Mononuclear cell (primary cell): ENCODE data around the gene UGGT2. TPM values are rescaled to one million over a fixed set of nuclear protein-coding genes. Genes with fewer than 3 reads are reported as not detected.
"Not testable (repeated sequence)": the region's sequence is repeated elsewhere in the genome, so short reads cannot be mapped to it uniquely, and the experiment has no call there.

ENCODE experiments used
- H3K27me3 ChIP-seq: 2 replicates; pipeline ENCODE4 v1.6.0; 2011; ENCODE audit warnings: low read length, control low read depth; ENCODE audit not compliant: insufficient read depth
- H3K4me1 ChIP-seq: 2 replicates; pipeline ENCODE4 v1.5.1; 2011; ENCODE audit warnings: mild to moderate bottlenecking, low read length, control low read depth; ENCODE audit not compliant: insufficient read depth
- H3K4me3 ChIP-seq: 2 replicates; pipeline ENCODE4 v1.5.1; 2011; ENCODE audit warnings: mild to moderate bottlenecking, low read length, moderate library complexity
- H3K9me3 ChIP-seq: 2 replicates; pipeline ENCODE4 v1.5.1; 2011; ENCODE audit warnings: low read depth, mild to moderate bottlenecking, control low read depth, low read length
- total RNA-seq: library from RNA; depleted of rRNA; stranded (reverse); fragments of >200 nt; gene quantifications from one replicate; pipeline ENCODE4 v1.2.3, GENCODE V29; 2012

The UGGT2 gene
- total RNA-seq, 1 donor = 4.3 TPM

DNA sequence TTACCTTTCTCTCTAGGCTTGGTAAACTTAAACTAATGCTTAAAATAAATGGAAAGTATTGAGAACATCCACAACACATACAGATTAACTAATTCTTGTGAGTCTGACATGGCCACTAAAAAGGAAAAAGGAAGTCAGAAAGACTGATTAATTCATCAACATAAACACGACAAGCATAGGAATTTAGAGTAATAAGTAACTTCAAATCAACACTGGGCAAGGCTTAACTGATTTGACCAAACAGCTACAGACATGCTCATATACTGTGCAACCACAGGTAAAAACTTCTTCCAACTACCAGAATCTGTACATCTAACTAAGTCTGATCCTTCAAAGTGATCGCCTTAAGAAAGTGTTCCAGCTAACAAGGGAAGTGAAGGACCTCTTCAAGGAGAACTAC, 20.5 kb downstream of the UGGT2 start:
- no peaks in the 10 kb centered on the region for H3K9me3 ChIP-seq
- no peaks in the 10 kb centered on the region for H3K4me1 ChIP-seq
- H3K27me3 ChIP-seq = no peaks in the 10 kb centered on the region
- no peak overlapping the region for H3K4me3 ChIP-seq

GRCh38 chr13:96029002-96029401, 24.2 kb downstream of the UGGT2 start:
- Histone ChIP-seq H3K9me3 (no peaks in the 10 kb centered on the region), H3K4me3 (no peak overlapping the region), H3K27me3 (no peaks in the 10 kb centered on the region)

GRCh38 chr13:96027496-96027895, 25.7 kb downstream of the UGGT2 start:
- H3K9me3 ChIP-seq = no peaks in the 10 kb centered on the region
- H3K4me1 ChIP-seq = no peaks in the 10 kb centered on the region
- H3K27me3 ChIP-seq = no peaks in the 10 kb centered on the region
- H3K4me3 ChIP-seq = no peak overlapping the region

More at GRCh38 chr13:96029002-96029401, 24.2 kb downstream of the UGGT2 start:
- no peaks in the 10 kb centered on the region for H3K4me1 ChIP-seq

- Histone ChIP-seq H3K4me1 (no peaks in the 10 kb centered on the region), H3K9me3 (no peaks in the 10 kb centered on the region), H3K4me3 (no peak overlapping the region), H3K27me3 (no peaks in the 10 kb centered on the region)
Observed at GRCh38 chr13:96025283-96025682, 27.9 kb downstream of the UGGT2 start.

DNA sequence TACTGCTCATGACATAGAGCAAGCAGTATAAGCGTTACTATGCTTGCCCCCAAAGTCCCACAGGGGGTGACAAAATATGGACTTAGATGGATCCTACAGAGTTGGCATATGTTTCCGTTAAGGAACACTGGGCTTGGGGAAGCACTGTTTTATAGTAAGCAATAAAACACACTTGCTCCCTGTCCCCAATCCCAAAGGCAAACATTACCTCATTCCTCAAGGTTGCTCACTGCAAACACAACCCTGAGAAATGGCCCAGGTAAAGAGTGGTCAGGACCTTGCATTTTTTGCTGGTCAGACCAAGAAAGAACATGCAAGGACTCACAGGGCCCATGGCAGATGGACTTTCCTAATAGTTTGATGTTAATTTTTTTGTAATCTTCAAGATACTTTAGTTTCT, 32.3 kb downstream of the UGGT2 start:
- Histone ChIP-seq H3K4me1 (no peaks in the 10 kb centered on the region), H3K9me3 (no peaks in the 10 kb centered on the region), H3K27me3 (no peaks in the 10 kb centered on the region), H3K4me3 (no peak overlapping the region)

DNA sequence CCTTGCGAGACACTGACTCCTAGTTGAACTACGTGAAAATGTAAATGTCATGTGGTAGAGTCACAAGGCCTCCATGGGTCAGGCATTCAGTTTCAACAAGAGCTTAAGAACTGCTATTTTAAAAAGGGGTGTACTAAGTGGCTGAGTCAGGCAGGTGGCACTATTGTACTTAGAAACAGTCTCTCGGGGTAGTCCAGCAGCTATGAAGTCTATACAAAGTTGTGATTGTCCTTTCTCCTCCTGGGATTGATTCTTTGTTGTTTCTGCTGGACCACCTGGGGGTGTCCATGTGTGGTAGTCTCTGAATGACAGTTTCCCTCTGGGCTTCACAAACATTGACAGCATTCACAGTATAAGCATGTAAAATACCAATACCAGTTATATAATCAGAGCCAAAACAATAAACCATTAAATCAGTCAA, 33.0 kb downstream of the UGGT2 start:
- no peaks in the 10 kb centered on the region for H3K27me3 ChIP-seq
- H3K9me3 ChIP-seq = no peaks in the 10 kb centered on the region
- H3K4me1 ChIP-seq = no peaks in the 10 kb centered on the region
- H3K4me3 ChIP-seq = no peak overlapping the region

DNA sequence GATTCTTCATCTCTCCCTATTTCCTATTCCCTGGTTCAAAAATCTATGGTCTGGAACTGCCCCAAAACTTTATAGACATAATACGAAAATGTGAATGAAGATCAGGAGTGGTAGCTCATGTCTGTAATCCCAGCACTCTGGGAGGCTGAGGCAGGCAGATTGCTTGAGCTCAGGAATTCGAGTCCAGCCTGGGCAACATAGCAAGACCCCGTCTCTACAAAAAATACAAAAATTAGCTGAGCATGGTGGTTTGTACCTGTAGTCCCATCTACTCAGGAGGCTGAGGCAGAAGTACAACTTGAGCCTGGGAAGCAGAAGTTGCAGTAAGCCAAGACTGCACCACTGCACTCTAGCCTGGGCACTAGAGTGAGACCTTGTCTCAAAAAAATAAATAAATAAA, 35.1 kb downstream of the UGGT2 start:
- Histone ChIP-seq H3K4me1 (no peaks in the 10 kb centered on the region), H3K27me3 (no peaks in the 10 kb centered on the region), H3K9me3 (no peaks in the 10 kb centered on the region), H3K4me3 (no peak overlapping the region)

GRCh38 chr13:96011291-96011872, 41.8 kb downstream of the UGGT2 start:
- Histone ChIP-seq H3K4me1 (no peaks in the 10 kb centered on the region), H3K27me3 (no peaks in the 10 kb centered on the region), H3K9me3 (peaks cover 6% of the 10 kb centered on the region)

DNA sequence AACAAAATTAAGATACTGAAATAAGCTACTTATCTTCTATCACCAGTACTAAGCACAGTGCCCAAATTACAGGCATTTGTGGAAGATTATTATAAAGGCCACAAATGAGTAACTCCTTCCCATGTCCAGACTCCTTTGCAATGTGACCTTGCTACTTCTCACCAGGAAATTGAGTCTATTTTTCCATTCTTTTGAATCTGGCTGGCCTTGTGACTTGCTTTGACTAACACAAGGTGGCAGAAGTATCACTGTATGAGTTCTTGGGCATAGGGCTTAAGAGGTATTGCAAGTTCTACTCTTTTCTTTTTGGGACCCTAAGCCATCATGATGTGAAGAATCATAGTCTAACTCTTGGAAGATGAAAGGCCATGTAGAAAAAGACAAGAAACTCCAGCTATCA, 49.9 kb downstream of the UGGT2 start:
- Histone ChIP-seq H3K9me3 (peaks cover 6% of the 10 kb centered on the region), H3K4me3 (no peak overlapping the region), H3K4me1 (no peaks in the 10 kb centered on the region), H3K27me3 (no peaks in the 10 kb centered on the region)

More at GRCh38 chr13:96011291-96011872, 41.8 kb downstream of the UGGT2 start:
- no peak overlapping the region for H3K4me3 ChIP-seq

DNA sequence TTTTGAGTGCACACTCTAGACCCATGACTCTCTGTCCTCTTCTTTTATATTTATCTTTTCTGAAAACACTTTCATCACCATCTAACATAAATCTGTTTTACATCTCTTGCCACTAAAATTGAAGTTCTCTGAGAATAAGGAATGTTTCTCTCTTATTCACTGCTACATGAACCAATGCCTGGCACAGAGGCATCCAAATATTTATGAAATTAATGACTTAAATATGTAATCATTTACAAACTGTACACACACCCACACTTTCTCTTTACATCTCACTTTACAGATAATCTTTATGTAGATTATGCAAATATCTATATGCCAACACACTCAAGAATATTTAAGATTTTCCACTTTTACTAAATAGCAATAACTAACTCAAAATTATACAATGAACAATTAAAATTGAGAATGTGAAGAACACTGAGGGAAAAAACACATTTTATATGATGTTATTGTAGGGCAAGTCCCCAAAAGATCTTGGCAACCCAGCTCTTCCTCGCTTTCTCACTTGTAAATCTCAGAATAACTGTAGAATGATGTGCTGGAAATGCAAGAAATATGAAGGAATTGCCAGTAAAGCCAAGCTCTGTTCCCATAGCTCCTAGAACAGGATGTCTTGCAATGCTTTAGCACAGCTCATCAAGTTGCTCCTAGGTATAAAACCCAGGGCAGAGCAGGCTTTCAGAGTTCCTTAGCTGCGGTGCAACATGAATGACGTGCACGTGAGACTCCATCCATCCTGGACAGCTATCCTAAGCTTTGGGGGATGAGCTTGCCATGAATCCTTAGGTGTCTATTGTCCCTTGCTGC, 50.7 kb downstream of the UGGT2 start:
- Histone ChIP-seq H3K9me3 (peaks cover 6% of the 10 kb centered on the region), H3K4me3 (no peak overlapping the region), H3K4me1 (no peaks in the 10 kb centered on the region), H3K27me3 (no peaks in the 10 kb centered on the region)

DNA sequence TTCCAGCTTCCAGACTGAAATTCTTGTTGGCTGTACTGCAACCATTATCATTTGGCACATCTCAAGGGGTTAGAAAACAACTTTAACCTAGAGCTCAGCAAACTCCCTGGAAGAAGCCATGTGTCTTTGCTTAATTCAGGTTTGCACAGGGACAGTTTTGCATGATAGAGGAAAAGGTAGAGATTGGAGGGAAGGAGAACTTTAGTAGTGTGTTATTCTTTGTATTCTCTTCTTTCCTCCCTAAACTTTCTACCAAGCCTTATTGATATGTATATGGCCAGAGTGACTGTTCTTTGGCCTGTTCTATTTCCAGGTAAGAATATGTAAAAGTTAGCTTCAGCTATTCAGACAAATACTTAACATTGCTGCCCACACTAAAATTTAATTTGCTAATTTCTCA, 53.1 kb downstream of the UGGT2 start:
- no peaks in the 10 kb centered on the region for H3K9me3 ChIP-seq
- H3K27me3 ChIP-seq = no peaks in the 10 kb centered on the region
- H3K4me1 ChIP-seq = no peaks in the 10 kb centered on the region
- H3K4me3 ChIP-seq = no peak overlapping the region

- Histone ChIP-seq H3K9me3 (no peaks in the 10 kb centered on the region), H3K4me3 (no peak overlapping the region), H3K27me3 (no peaks in the 10 kb centered on the region), H3K4me1 (no peaks in the 10 kb centered on the region)
Observed at GRCh38 chr13:95987841-95988240, 65.4 kb downstream of the UGGT2 start.

DNA sequence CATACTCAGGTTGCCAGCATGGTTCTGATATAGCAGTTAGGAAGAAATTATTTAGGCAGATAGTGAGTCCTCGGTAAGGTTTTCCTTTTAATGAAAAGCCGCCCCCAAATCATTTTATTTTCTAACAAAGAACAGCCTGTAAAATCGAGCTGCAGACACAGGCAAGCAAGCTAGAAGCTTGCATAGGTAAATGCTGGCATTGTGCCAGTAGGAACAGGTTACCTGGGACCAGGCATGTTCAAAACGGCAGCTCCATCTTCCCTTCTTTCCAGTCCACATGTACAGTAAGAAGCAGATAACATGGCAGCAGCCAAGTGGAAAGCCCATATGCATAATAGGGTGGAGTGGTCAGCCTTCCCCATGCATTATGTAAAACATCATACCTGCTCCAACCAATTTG, 71.1 kb downstream of the UGGT2 start:
- Histone ChIP-seq H3K4me1 (no peaks in the 10 kb centered on the region), H3K9me3 (no peaks in the 10 kb centered on the region), H3K27me3 (no peaks in the 10 kb centered on the region), H3K4me3 (no peak overlapping the region)

DNA sequence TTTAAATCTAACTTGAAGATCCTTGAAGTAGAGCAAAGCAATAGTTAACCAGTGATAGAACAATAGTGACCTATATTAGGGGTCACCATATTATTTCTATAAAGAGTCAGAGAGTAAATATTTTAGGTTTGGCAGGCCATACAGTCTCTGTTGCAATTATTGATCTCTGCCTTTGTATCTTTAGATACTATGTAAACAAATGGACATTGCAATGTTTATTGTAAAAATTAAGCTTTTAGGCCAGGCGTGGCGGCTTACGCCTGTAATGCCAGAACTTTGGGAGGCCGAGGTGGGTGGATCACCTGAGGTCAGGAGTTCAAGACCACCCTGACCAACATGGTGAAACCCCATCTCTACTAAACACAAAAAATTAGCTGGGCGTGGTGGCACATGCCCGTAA, 80.5 kb downstream of the UGGT2 start:
- not testable (repeated sequence) for H3K4me3 ChIP-seq, H3K9me3 ChIP-seq, H3K4me1 ChIP-seq, H3K27me3 ChIP-seq

GRCh38 chr13:95970878-95971277, 82.3 kb downstream of the UGGT2 start:
- no peaks in the 10 kb centered on the region for H3K9me3 ChIP-seq
- H3K4me1 ChIP-seq = no peaks in the 10 kb centered on the region
- H3K27me3 ChIP-seq = no peaks in the 10 kb centered on the region
- no peak overlapping the region for H3K4me3 ChIP-seq

DNA sequence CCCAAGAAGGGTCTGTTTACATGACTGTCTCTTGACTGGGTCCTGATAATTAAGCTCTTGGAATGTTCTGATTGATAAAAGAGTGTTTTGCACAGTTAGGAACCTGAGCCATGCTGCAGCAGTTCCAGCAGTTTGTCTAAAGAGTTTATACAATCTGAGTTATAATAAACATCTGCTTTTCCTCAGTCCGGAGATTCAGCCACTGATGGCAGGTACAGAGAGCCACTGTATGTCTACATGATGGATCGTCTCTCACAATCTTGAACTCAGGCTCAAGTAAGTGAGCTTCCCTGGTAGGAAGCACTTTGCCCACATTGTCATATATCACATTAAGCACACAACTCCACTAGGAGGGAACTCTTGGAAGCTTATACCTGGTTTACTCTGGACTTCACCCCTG, 84.3 kb downstream of the UGGT2 start:
- H3K9me3 ChIP-seq = no peaks in the 10 kb centered on the region
- H3K4me3 ChIP-seq = no peak overlapping the region
- no peaks in the 10 kb centered on the region for H3K27me3 ChIP-seq
- no peaks in the 10 kb centered on the region for H3K4me1 ChIP-seq
